Lung (tissue), 12 donors: ENCODE results near the gene IQCK. TPM values are rescaled to one million over a fixed set of nuclear protein-coding genes. Genes with fewer than 3 reads are reported as not detected.

Source experiments
- ATAC-seq: fragments of 200-7000 bp; cut with Tn5 transposase; one replicate; pipeline ENCODE4 v1.9.1; 2020; ENCODE audit warnings: moderate number of reproducible peaks; ENCODE audit not compliant: insufficient read depth, low FRiP score
- DNase-seq, 3 donors: peaks; one replicate each; pipeline ENCODE4 v3.0.0-alpha.2; 2013 to 2017
- H3K27ac ChIP-seq, 2 donors: one replicate each; pipeline ENCODE4 v1.5.1; 2013; ENCODE audit warnings: mild to moderate bottlenecking in 2 of 2, moderate library complexity in 2 of 2, control low read depth in 1 of 2, inconsistent platforms in 1 of 2, low read depth in 1 of 2, low read length in 1 of 2
- H3K27me3 ChIP-seq, 3 donors: one replicate each; pipeline ENCODE4 v1.5.1; 2013; ENCODE audit warnings: low read length in 2 of 3; ENCODE audit not compliant: control insufficient read depth in 3 of 3, insufficient read depth in 3 of 3
- H3K36me3 ChIP-seq, 4 donors: one replicate each; pipeline ENCODE4 v1.5.1; 2013; ENCODE audit warnings: low read length in 4 of 4, mild to moderate bottlenecking in 1 of 4, moderate library complexity in 1 of 4; ENCODE audit not compliant: control insufficient read depth in 4 of 4, insufficient read depth in 4 of 4
- H3K4me1 ChIP-seq, 5 donors: one replicate each; pipeline ENCODE4 v1.5.1; 2013; ENCODE audit warnings: low read length in 5 of 5, mild to moderate bottlenecking in 2 of 5, moderate library complexity in 1 of 5; ENCODE audit not compliant: control insufficient read depth in 5 of 5, insufficient read depth in 5 of 5
- H3K4me3 ChIP-seq: one replicate; pipeline ENCODE4 v1.5.1; 2013; ENCODE audit warnings: mild to moderate bottlenecking, control low read depth, moderate library complexity
- H3K9ac ChIP-seq, 2 donors: one replicate each; pipeline ENCODE4 v1.5.1; 2013; ENCODE audit warnings: low read length in 2 of 2, control low read depth in 1 of 2; ENCODE audit not compliant: insufficient read depth in 1 of 2
- H3K9me3 ChIP-seq, 4 donors: one replicate each; pipeline ENCODE4 v1.5.1; 2013; ENCODE audit warnings: low read length in 3 of 4, mild to moderate bottlenecking in 1 of 4, moderate library complexity in 1 of 4; ENCODE audit not compliant: control insufficient read depth in 4 of 4, insufficient read depth in 3 of 4
- CTCF ChIP-seq: IDR thresholded peaks from 2 replicates; pipeline ENCODE4 v1.5.1; 2012; ENCODE audit warnings: mild to moderate bottlenecking; ENCODE audit errors: control extremely low read depth, extremely low read depth
- WGBS, 2 donors: extraction: QIAGEN DNeasy Blood & Tissue Kit; methylation state at CpG; one replicate each; pipeline ENCODE4 v1.1.7; 2013; 5-methylcytosine and 5-hydroxymethylcytosine counted together
- polyA plus RNA-seq, 2 donors: library from polyadenylated mRNA; stranded (reverse); fragments of 200-250 nt; gene quantifications; one replicate each; pipeline ENCODE4 v1.2.1, GENCODE V29; 2013
- total RNA-seq, 2 donors: library from RNA; depleted of rRNA in 1 of 2; stranded (reverse); fragments of >200 nt in 1 of 2; gene quantifications; one replicate each; pipeline ENCODE4 v1.2.1, GENCODE V29; 2014 to 2021
- donor health status: control.
- donor health status: control.
- donor health status: Bipolar disorder and iron deficiency.
- donor health status: healthy.
- donor health status: DM: yes; HTN: yes; CAD: no.

The IQCK gene
- total and polyA plus RNA-seq, 4 donors, result 12.7 to 27.0 (median 20.4) TPM

- TF ChIP-seq CTCF, result no peak
- ATAC-seq (no peak), DNase-seq (no peak)
- Histone ChIP-seq H3K4me3 (no peak overlapping the region), H3K9me3 (no peaks in the 10 kb centered on the region), H3K4me1 (peaks cover 0 to 3% (median 0%) of the 10 kb centered on the region in 5 donors), H3K27ac (no peak overlapping the region), H3K27me3 (no peaks in the 10 kb centered on the region), H3K9ac (no peak overlapping the region), H3K36me3 (peaks cover 0 to 27% (median 12%) of the 10 kb centered on the region in 4 donors)
- WGBS, 2 donors, result 87 to 88% methylated on average over 16 of the region's 16 CpGs
These were observed 139.7 kb downstream of the IQCK start for GRCh38 chr16:19857593-19858339.

GRCh38 chr16:19858340-19859018 lies 140.4 kb downstream of the IQCK start:
- no peaks in the 10 kb centered on the region for H3K9me3 ChIP-seq
- peaks cover 0 to 27% (median 12%) of the 10 kb centered on the region in 4 donors for H3K36me3 ChIP-seq
- 85 to 86% methylated on average over 22 of the region's 22 CpGs for WGBS, 2 donors
- H3K27me3 ChIP-seq, result no peaks in the 10 kb centered on the region
- H3K4me3 ChIP-seq, result no peak overlapping the region
- H3K27ac ChIP-seq, result no peak overlapping the region
- H3K9ac ChIP-seq, result no peak overlapping the region
- TF ChIP-seq CTCF, result no peak
- no peak for DNase-seq
- H3K4me1 ChIP-seq, result peaks cover 0 to 3% (median 0%) of the 10 kb centered on the region in 5 donors
- no peak for ATAC-seq

GRCh38 chr16:19859166-19859565 lies 141.1 kb downstream of the IQCK start:
- Histone ChIP-seq H3K27ac (no peak overlapping the region), H3K4me1 (peaks cover 0 to 3% (median 0%) of the 10 kb centered on the region in 5 donors), H3K4me3 (no peak overlapping the region), H3K9me3 (no peaks in the 10 kb centered on the region), H3K27me3 (no peaks in the 10 kb centered on the region), H3K9ac (no peak overlapping the region), H3K36me3 (peaks cover 0 to 27% (median 12%) of the 10 kb centered on the region in 4 donors)
- WGBS, 2 donors, result 94 to 96% methylated on average over 9 of the region's 9 CpGs
- ATAC-seq (no peak), DNase-seq (no peak)
- no peak for TF ChIP-seq CTCF
